HepG2 (cell line): ENCODE data around the gene HERPUD2. TPM values are rescaled to one million over a fixed set of nuclear protein-coding genes. Genes with fewer than 3 reads are reported as not detected.
A peak's percentile ranks its signal among the peaks of the same experiment; 100 is the strongest.

Experiments
- ATF7 ChIP-seq, 2 experiments: fragments of 450-650 bp in 1 of 2; sonication (generic) in 1 of 2; formaldehyde crosslinking in 1 of 2; IDR thresholded peaks; 2 replicates each; pipeline versions ENCODE4 v1.4.0 to v1.6.1; 2016 to 2020; ENCODE audit warnings: antibody characterized with exemption in 1 of 2, mild to moderate bottlenecking in 1 of 2, missing genetic modification reagents in 1 of 2
- CENPT ChIP-seq: sonication (generic); formaldehyde crosslinking; IDR thresholded peaks from 2 replicates; pipeline ENCODE4 v1.8.0; 2022; ENCODE audit warnings: low read depth, mild to moderate bottlenecking, moderate library complexity, missing genetic modification reagents
- EP300 ChIP-seq, 3 experiments: sonication (generic) in 1 of 3; formaldehyde crosslinking in 1 of 3; IDR thresholded peaks; 2 replicates each; pipeline versions ENCODE4 v1.5.1 to v1.6.1; 2011 to 2020; ENCODE audit warnings: low read depth in 2 of 3, low read length in 2 of 3, borderline replicate concordance in 1 of 3, improper control_type of control experiment in 1 of 3, mild to moderate bottlenecking in 1 of 3, missing genetic modification reagents in 1 of 3, moderate library complexity in 1 of 3
- ERF ChIP-seq: IDR thresholded peaks from 2 replicates; pipeline ENCODE4 v1.6.1; 2018; ENCODE audit warnings: missing biosample characterization, missing genetic modification reagents
- HOXA3 ChIP-seq: sonication (generic); formaldehyde crosslinking; IDR thresholded peaks from 2 replicates; pipeline ENCODE4 v1.5.0; 2020; ENCODE audit warnings: missing genetic modification reagents
- MEIS1 ChIP-seq: sonication (generic); formaldehyde crosslinking; IDR thresholded peaks from 2 replicates; pipeline ENCODE4 v1.9.0; 2021; ENCODE audit warnings: mild to moderate bottlenecking, missing genetic modification reagents, moderate library complexity, borderline replicate concordance
- MTF1 ChIP-seq: sonication (generic); formaldehyde crosslinking; IDR thresholded peaks from 2 replicates; pipeline ENCODE4 v1.5.0; 2020; ENCODE audit warnings: missing genetic modification reagents
- NCOA5 ChIP-seq: sonication (generic); formaldehyde crosslinking; IDR thresholded peaks from 2 replicates; pipeline ENCODE4 v1.4.0; 2020; ENCODE audit warnings: missing genetic modification reagents
- NFKB2 ChIP-seq: sonication (generic); formaldehyde crosslinking; IDR thresholded peaks from 2 replicates; pipeline ENCODE4 v1.4.0; 2020; ENCODE audit warnings: missing genetic modification reagents, borderline replicate concordance
- RFX3 ChIP-seq: IDR thresholded peaks from 2 replicates; pipeline ENCODE4 v1.6.1; 2016; ENCODE audit warnings: missing biosample characterization, missing genetic modification reagents
- SALL1 ChIP-seq: sonication (generic); formaldehyde crosslinking; IDR thresholded peaks from 2 replicates; pipeline ENCODE4 v1.8.0; 2022; ENCODE audit warnings: mild to moderate bottlenecking, missing genetic modification reagents
- TRIM24 ChIP-seq: sonication (generic); formaldehyde crosslinking; IDR thresholded peaks from 2 replicates; pipeline ENCODE4 v1.8.0; 2022; ENCODE audit warnings: mild to moderate bottlenecking, missing genetic modification reagents
- ZMYM2 ChIP-seq: sonication (generic); formaldehyde crosslinking; IDR thresholded peaks from 2 replicates; pipeline ENCODE4 v1.8.0; 2022; ENCODE audit warnings: mild to moderate bottlenecking, missing genetic modification reagents
- ZNF10 ChIP-seq: sonication (generic); formaldehyde crosslinking; IDR thresholded peaks from 2 replicates; pipeline ENCODE4 v1.4.0; 2020; ENCODE audit warnings: mild to moderate bottlenecking, low read depth, missing genetic modification reagents, borderline replicate concordance
- ZNF17 ChIP-seq: sonication (generic); formaldehyde crosslinking; IDR thresholded peaks from 2 replicates; pipeline ENCODE4 v1.5.0; 2020; ENCODE audit warnings: mild to moderate bottlenecking, missing genetic modification reagents
- ZNF180 ChIP-seq: sonication (generic); formaldehyde crosslinking; IDR thresholded peaks from 2 replicates; pipeline ENCODE4 v1.4.0; 2020; ENCODE audit warnings: low read depth, missing genetic modification reagents, borderline replicate concordance
- ZNF83 ChIP-seq: sonication (generic); formaldehyde crosslinking; IDR thresholded peaks from 2 replicates; pipeline ENCODE4 v1.4.0; 2020; ENCODE audit warnings: missing genetic modification reagents, mild to moderate bottlenecking, borderline replicate concordance
- ZNF839 ChIP-seq: sonication (generic); formaldehyde crosslinking; IDR thresholded peaks from 2 replicates; pipeline ENCODE4 v1.4.0; 2020; ENCODE audit warnings: missing genetic modification reagents, mild to moderate bottlenecking, borderline replicate concordance
- polyA plus RNA-seq, 8 experiments: library from polyadenylated mRNA; depleted of rRNA in 3 of 8; stranded (reverse) in 7 of 8; unstranded in 1 of 8; fragments of >200 nt; fragmentation: Illumina TruSeq in 4 of 8; extraction: Trizol in 4 of 8; gene quantifications; 2 replicates each; pipeline versions ENCODE4 v1.2.1 to v1.2.3, GENCODE V29; 2011 to 2016; ENCODE audit warnings: low read depth in 4 of 8, missing spikeins in 1 of 8, mixed read lengths in 1 of 8; ENCODE audit not compliant: insufficient read depth in 1 of 8
- total RNA-seq, 5 experiments: library from RNA; depleted of rRNA; stranded (reverse); fragments of >200 nt; fragmentation: Illumina TruSeq; extraction: Trizol; gene quantifications; 2 replicates each; pipeline ENCODE4 v1.2.3, GENCODE V29; 2016; ENCODE audit warnings: low read depth in 1 of 5
- TF ChIP-seq, protein P1 (sequence below): sonication (generic); formaldehyde crosslinking; IDR thresholded peaks from 2 replicates; pipeline ENCODE4 v1.5.0; 2020; ENCODE audit warnings: mild to moderate bottlenecking, missing genetic modification reagents
- TF ChIP-seq, protein P2 (sequence below): IDR thresholded peaks from 2 replicates; pipeline ENCODE4 v1.6.1; 2016; ENCODE audit warnings: low read depth
- TF ChIP-seq, protein P3 (sequence below): sonication (generic); formaldehyde crosslinking; IDR thresholded peaks from 2 replicates; pipeline ENCODE4 v1.9.0; 2022; ENCODE audit warnings: missing genetic modification reagents, mild to moderate bottlenecking, borderline replicate concordance
- TF ChIP-seq, protein P4 (sequence below): sonication (generic); formaldehyde crosslinking; conservative IDR thresholded peaks from 2 replicates; pipeline ENCODE4 v1.5.0; 2020; ENCODE audit warnings: missing genetic modification reagents

Gene HERPUD2
- total and polyA plus RNA-seq, 2 of the 13 experiments (the other 11 are each of a cell fraction or from before 2014, with no cell fraction given): 10.7 to 38.6 TPM

DNA sequence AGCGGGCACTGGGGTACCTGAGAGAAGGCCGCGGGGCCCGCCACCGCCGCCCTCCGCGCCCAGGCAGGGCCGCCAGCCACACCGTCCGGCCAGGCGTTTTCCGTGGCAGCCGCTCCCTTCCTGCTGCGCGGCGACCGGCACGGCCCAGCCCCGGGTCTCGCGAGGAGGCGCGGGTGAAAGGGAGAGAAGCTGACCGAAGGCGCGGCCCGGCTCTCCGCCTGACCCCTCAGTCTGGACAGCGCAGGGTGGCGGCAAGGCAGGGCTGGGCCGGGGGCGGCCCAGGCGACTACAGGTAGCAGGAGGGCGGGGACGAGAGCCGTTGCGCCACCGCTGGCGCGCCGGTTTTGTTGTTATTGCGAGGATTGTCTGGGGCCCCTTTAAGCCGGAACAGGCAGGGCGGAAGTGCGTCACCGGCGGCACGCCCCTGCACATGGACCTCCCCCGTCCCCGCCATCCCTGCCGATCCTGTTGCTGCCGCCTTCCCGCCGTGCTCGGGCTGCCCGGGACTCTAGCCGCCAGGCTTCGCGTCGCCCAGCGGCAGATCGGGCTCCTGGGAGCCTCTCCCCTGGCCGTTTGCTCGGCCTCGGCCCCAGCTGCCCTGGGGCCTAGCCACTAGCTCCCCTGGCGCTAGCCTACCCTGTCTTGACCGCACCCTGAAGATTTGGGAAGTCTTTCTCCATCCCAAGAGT, at the start of gene HERPUD2 (continued):
- TF ChIP-seq, protein P1, sequence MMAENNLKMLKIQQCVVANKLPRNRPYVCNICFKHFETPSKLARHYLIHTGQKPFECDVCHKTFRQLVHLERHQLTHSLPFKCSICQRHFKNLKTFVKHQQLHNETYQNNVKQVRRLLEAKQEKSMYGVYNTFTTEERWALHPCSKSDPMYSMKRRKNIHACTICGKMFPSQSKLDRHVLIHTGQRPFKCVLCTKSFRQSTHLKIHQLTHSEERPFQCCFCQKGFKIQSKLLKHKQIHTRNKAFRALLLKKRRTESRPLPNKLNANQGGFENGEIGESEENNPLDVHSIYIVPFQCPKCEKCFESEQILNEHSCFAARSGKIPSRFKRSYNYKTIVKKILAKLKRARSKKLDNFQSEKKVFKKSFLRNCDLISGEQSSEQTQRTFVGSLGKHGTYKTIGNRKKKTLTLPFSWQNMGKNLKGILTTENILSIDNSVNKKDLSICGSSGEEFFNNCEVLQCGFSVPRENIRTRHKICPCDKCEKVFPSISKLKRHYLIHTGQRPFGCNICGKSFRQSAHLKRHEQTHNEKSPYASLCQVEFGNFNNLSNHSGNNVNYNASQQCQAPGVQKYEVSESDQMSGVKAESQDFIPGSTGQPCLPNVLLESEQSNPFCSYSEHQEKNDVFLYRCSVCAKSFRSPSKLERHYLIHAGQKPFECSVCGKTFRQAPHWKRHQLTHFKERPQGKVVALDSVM (CRISPR knock-in tag): peak; percentile 71; the same call in 1 of the 2 replicates
- TF ChIP-seq RFX3 (CRISPR knock-in tag) (no peak), ZNF83 (CRISPR knock-in tag) (no peak), SALL1 (CRISPR knock-in tag) (peak; percentile 93), ZNF839 (CRISPR knock-in tag) (no peak), ZNF10 (CRISPR knock-in tag) (no peak), NFKB2 (CRISPR knock-in tag) (no peak; the same call in none of the 2 replicates), ZNF17 (CRISPR knock-in tag) (no peak), TRIM24 (CRISPR knock-in tag) (no peak), EP300 (IDR thresholded peaks at IDR 0.05; ENCODE audit: low read depth in 2 of 2, low read length in 2 of 2) (peak; percentile 14 to 24; a peak in 1 of 4 replicates), EP300 (CRISPR knock-in tag; IDR thresholded peaks at IDR 0.05; ENCODE audit: borderline replicate concordance) (no peak), HOXA3 (CRISPR knock-in tag) (peak; percentile 95), NCOA5 (CRISPR knock-in tag) (no peak), CENPT (CRISPR knock-in tag) (peak; percentile 82), MTF1 (CRISPR knock-in tag) (no peak), ZNF180 (CRISPR knock-in tag) (peak; percentile 60; the same call in 1 of the 2 replicates), ERF (CRISPR knock-in tag) (peak; percentile 83; the same call in 1 of the 2 replicates), ATF7 (IDR thresholded peaks at IDR 0.05) (no peak), ATF7 (CRISPR knock-in tag; IDR thresholded peaks at IDR 0.05) (0 out of 2 replicates have a peak, but pooled peaks have one; percentile 0), MEIS1 (CRISPR knock-in tag) (no peak; the same call in 1 of the 2 replicates), ZMYM2 (CRISPR knock-in tag) (peak; percentile 22; the same call in 1 of the 2 replicates)
- TF ChIP-seq, protein P2, sequence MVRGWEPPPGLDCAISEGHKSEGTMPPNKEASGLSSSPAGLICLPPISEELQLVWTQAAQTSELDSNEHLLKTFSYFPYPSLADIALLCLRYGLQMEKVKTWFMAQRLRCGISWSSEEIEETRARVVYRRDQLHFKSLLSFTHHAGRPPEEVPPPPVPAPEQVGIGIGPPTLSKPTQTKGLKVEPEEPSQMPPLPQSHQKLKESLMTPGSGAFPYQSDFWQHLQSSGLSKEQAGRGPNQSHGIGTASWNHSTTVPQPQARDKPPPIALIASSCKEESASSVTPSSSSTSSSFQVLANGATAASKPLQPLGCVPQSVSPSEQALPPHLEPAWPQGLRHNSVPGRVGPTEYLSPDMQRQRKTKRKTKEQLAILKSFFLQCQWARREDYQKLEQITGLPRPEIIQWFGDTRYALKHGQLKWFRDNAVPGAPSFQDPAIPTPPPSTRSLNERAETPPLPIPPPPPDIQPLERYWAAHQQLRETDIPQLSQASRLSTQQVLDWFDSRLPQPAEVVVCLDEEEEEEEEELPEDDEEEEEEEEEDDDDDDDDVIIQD (CRISPR knock-in tag): peak; percentile 60; the same call in 1 of the 2 replicates
- TF ChIP-seq, protein P3, sequence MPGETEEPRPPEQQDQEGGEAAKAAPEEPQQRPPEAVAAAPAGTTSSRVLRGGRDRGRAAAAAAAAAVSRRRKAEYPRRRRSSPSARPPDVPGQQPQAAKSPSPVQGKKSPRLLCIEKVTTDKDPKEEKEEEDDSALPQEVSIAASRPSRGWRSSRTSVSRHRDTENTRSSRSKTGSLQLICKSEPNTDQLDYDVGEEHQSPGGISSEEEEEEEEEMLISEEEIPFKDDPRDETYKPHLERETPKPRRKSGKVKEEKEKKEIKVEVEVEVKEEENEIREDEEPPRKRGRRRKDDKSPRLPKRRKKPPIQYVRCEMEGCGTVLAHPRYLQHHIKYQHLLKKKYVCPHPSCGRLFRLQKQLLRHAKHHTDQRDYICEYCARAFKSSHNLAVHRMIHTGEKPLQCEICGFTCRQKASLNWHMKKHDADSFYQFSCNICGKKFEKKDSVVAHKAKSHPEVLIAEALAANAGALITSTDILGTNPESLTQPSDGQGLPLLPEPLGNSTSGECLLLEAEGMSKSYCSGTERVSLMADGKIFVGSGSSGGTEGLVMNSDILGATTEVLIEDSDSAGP (CRISPR knock-in tag): peak; percentile 100
- TF ChIP-seq, protein P4, sequence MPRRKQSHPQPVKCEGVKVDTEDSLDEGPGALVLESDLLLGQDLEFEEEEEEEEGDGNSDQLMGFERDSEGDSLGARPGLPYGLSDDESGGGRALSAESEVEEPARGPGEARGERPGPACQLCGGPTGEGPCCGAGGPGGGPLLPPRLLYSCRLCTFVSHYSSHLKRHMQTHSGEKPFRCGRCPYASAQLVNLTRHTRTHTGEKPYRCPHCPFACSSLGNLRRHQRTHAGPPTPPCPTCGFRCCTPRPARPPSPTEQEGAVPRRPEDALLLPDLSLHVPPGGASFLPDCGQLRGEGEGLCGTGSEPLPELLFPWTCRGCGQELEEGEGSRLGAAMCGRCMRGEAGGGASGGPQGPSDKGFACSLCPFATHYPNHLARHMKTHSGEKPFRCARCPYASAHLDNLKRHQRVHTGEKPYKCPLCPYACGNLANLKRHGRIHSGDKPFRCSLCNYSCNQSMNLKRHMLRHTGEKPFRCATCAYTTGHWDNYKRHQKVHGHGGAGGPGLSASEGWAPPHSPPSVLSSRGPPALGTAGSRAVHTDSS (CRISPR knock-in tag): no peak
